Caco-2 (cell line): Measurements from ENCODE around the gene HTRA2. TPM values are rescaled to one million over a fixed set of nuclear protein-coding genes. Genes with fewer than 3 reads are reported as not detected.

Experiments used
- Bru-seq: library from RNA; stranded (reverse); fragments of 400-500 nt; gene quantifications from one replicate; lab custom pipeline; 2021; lab: Mats Ljungman, UMichigan
- BruChase-seq, 2 experiments: library from RNA; stranded (reverse); fragments of 400-500 nt; gene quantifications; one replicate each; lab custom pipeline; 2021; lab: Mats Ljungman, UMichigan
- BruUV-seq: library from RNA; stranded (reverse); fragments of 400-500 nt; replicated peaks from 2 replicates; lab custom pipeline; 2021; lab: Mats Ljungman, UMichigan
- CTCF ChIA-PET: fragments of 300-600 bp; sonication (Branson Sonifier 250); formaldehyde crosslinking; loops from one replicate; lab custom pipeline; 2022; ENCODE audit warnings: antibody characterized with exemption; lab: Charles Lee
- POLR2A ChIA-PET: fragments of 300-600 bp; sonication (Branson Sonifier 250); formaldehyde crosslinking; loops from one replicate; lab custom pipeline; 2022; ENCODE audit warnings: antibody characterized with exemption; lab: Charles Lee
- DNase-seq, 2 experiments: peaks; one replicate each; pipeline versions ENCODE4 v3.0.0 to v3.0.0-alpha.2; 2020 to 2022
- H3K27me3 ChIP-seq: replicated peaks from 2 replicates; pipeline ENCODE4 v1.6.0; 2011; ENCODE audit warnings: low read length; ENCODE audit not compliant: control insufficient read depth, insufficient read depth
- H3K36me3 ChIP-seq: 2 replicates; pipeline ENCODE4 v1.5.1; 2011; ENCODE audit warnings: low read length; ENCODE audit not compliant: control insufficient read depth, insufficient read depth
- H3K4me1 ChIP-seq: fragments of 250-450 bp; sonication (Bioruptor Pico); 2 replicates; pipeline ENCODE4 v1.5.1; 2020; ENCODE audit warnings: mild to moderate bottlenecking
- H3K4me3 ChIP-seq: 2 replicates; pipeline ENCODE4 v1.5.1; 2011; ENCODE audit warnings: low read depth, mild to moderate bottlenecking, control low read depth, low read length
- H3K9me3 ChIP-seq: fragments of 250-450 bp; sonication (Bioruptor Pico); 2 replicates; pipeline ENCODE4 v1.5.1; 2020; ENCODE audit warnings: mild to moderate bottlenecking, moderate library complexity
- H3K27ac Mint-ChIP-seq: one replicate; pipeline ENCODE4 v1.8.0; 2022; ENCODE audit warnings: mixed read lengths; ENCODE audit not compliant: unreplicated experiment
- H3K27me3 Mint-ChIP-seq: one replicate; pipeline ENCODE4 v1.8.0; 2022; ENCODE audit warnings: mixed read lengths; ENCODE audit not compliant: insufficient read depth, unreplicated experiment
- H3K36me3 Mint-ChIP-seq: one replicate; pipeline ENCODE4 v1.8.0; 2022; ENCODE audit warnings: mild to moderate bottlenecking, mixed read lengths; ENCODE audit not compliant: insufficient read depth, unreplicated experiment
- H3K4me1 Mint-ChIP-seq: one replicate; pipeline ENCODE4 v1.8.0; 2022; ENCODE audit warnings: low read depth, mixed read lengths; ENCODE audit not compliant: unreplicated experiment
- H3K4me3 Mint-ChIP-seq: one replicate; pipeline ENCODE4 v1.8.0; 2022; ENCODE audit warnings: mild to moderate bottlenecking, moderate library complexity, mixed read lengths; ENCODE audit not compliant: unreplicated experiment
- H3K9me3 Mint-ChIP-seq: one replicate; pipeline ENCODE4 v1.8.0; 2022; ENCODE audit warnings: mixed read lengths; ENCODE audit not compliant: unreplicated experiment
- intact Hi-C: fragments of 100-400 bp; cut with micrococcal nuclease; formaldehyde crosslinking; loops from one replicate; pipeline ENCODE4 v1.10.0; 2022; ENCODE audit not compliant: unreplicated experiment
- long read RNA-seq: library from polyadenylated mRNA; stranded (forward); transcript quantifications from one replicate; pipeline ENCODE4 v2.0.0, GENCODE V29; 2022
- total RNA-seq: library from RNA; stranded (reverse); gene quantifications from 2 replicates; pipeline ENCODE4 v1.2.3, GENCODE V29; 2022
- TF ChIP-seq, protein P1 (sequence below), 2 experiments: fragments of 200-600 bp in 1 of 2; IDR thresholded peaks; 1 replicate in 1 of 2; 2 replicates in 1 of 2; pipeline versions ENCODE4 v1.5.1 to v1.8.0; 2011 to 2022; ENCODE audit warnings: antibody characterized with exemption in 1 of 2, control low read depth in 1 of 2, inconsistent platforms in 1 of 2, low read depth in 1 of 2, low read length in 1 of 2, mild to moderate bottlenecking in 1 of 2, moderate library complexity in 1 of 2; ENCODE audit not compliant: insufficient read depth in 1 of 2, severe bottlenecking in 1 of 2, unreplicated experiment in 1 of 2

HTRA2 gene
- 27.0 and 27.3 TPM in 2 replicates for total RNA-seq
- percentile 63 among the genes with signal in this experiment for Bru-seq, nascent RNA
- BruChase-seq, experiment 1, labeled RNA remaining after a 2-hour chase = percentile 63 among the genes with signal in this experiment
- percentile 73 among the genes with signal in this experiment for BruChase-seq, experiment 2, labeled RNA remaining after a 6-hour chase
- long read RNA-seq, transcript HTRA2-201 (8 exons, 2,370 nt) = major isoform, 35 of 48 reads
- long read RNA-seq, partial matches to known transcripts = 5 of 48 reads
- long read RNA-seq, other reads (novel, unspliced or antisense) = 7 of 48 reads

DNA sequence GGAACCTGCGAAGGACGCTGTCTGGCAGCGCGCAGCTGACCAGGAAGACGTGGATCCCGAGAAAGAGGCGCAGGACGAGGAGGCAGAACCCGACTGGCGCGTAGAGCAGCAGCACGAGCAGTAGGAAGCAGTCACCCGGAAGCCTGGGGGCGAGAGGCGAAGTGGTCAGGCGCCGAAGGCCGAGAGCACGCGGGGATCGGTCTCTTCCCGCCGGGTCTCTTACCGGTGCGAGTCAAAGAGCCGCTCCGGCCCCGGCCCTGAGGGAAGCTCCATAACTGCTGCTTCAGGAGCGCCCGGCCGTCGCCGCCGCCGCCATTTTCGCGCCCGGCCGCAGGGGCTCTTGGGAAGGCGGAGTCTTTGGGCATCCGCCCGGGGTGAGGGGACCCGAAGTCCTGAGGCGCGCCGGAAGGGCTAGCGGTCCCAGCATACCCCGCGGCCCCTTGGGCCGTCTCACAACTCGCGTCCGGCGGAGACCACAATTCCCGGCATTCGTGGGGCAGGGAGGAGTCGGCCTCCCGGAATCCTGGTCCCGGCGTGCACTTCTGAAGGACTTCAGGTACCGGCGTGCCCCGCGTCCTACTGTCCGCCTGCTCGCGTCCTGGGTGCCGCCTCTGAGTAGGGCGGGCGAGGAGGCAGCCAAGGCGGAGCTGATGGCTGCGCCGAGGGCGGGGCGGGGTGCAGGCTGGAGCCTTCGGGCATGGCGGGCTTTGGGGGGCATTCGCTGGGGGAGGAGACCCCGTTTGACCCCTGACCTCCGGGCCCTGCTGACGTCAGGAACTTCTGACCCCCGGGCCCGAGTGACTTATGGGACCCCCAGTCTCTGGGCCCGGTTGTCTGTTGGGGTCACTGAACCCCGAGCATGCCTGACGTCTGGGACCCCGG, at the start of gene HTRA2, which contains the start of gene AUP1:
HTRA2 (plus strand) TSS at position 577 of the 882 bp plus-strand sequence; CDS start at position 651, 74 bp downstream.
AUP1 (minus strand) TSS at position 350 of the 882 bp plus-strand sequence; CDS start at position 273, 77 bp downstream.
- Histone ChIP-seq H3K27me3 (no peaks in the 10 kb centered on the region), H3K4me1 (peaks cover 6% of the 10 kb centered on the region), H3K36me3 (peaks cover 9% of the 10 kb centered on the region), H3K9me3 (no peaks in the 10 kb centered on the region), H3K4me3 (peak within 1 kb of the TSS; percentile 78)
- TF ChIP-seq, protein P1, sequence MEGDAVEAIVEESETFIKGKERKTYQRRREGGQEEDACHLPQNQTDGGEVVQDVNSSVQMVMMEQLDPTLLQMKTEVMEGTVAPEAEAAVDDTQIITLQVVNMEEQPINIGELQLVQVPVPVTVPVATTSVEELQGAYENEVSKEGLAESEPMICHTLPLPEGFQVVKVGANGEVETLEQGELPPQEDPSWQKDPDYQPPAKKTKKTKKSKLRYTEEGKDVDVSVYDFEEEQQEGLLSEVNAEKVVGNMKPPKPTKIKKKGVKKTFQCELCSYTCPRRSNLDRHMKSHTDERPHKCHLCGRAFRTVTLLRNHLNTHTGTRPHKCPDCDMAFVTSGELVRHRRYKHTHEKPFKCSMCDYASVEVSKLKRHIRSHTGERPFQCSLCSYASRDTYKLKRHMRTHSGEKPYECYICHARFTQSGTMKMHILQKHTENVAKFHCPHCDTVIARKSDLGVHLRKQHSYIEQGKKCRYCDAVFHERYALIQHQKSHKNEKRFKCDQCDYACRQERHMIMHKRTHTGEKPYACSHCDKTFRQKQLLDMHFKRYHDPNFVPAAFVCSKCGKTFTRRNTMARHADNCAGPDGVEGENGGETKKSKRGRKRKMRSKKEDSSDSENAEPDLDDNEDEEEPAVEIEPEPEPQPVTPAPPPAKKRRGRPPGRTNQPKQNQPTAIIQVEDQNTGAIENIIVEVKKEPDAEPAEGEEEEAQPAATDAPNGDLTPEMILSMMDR (IDR thresholded peaks at IDR 0.05; ENCODE audit: insufficient read depth in 1 of 2, low read depth in 1 of 2, low read length in 1 of 2, severe bottlenecking in 1 of 2, unreplicated experiment in 1 of 2) = no peak
- Mint-ChIP-seq H3K4me3 (peak within 1 kb of the TSS; percentile 99), H3K27ac (peak within 1 kb of the TSS; percentile 99), H3K9me3 (no peaks in the 10 kb centered on the region), H3K4me1 (peaks cover 18% of the 10 kb centered on the region), H3K36me3 (peaks cover 46% of the 10 kb centered on the region), H3K27me3 (no peaks in the 10 kb centered on the region)
- DNase-seq = peak; percentile 99
- ChIA-PET CTCF (interaction anchor here (0.8 to 1.7 kb wide), 6 partner anchors 15 to 68 kb away, joined by 3 to 7 read pairs (median 4); partner anchors contain the start of genes CCDC142 and TTC31), POLR2A (interaction anchor here (0.5 to 2.0 kb wide), 9 partner anchors 9 to 330 kb away, joined by 3 to 7 read pairs (median 4); partner anchors contain the start of genes CCDC142, PCGF1, TTC31 and WBP1)
- no TSS peak for BruUV-seq
- intact Hi-C loops = loop anchor here (1.0 to 2.0 kb wide), 7 partner anchors 13 to 75 kb away; partner anchors contain the start of genes INO80B, MRPL53, PCGF1 and TTC31

DNA sequence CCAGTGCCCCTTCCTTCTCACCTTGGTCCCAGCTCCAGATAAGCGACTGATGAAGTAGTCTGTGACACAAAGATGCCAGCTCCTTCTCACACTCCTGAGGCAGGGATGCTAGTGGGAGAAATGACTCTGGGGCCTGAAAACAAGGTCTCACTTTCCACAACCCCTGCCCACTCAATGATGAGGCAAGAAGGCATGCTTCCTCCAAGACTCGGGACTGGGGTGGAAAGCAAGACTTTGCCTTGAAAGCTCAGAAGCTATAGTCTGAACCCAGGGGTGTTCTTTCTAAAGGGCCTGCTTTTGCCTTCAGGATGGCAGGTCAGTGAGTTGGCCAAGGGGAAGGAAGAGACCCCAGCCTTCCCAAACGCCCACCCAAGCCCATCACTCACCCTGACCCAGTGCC, 48.3 kb upstream of the HTRA2 start:
- H3K27me3 ChIP-seq = no peaks in the 10 kb centered on the region
- peak overlapping the region; percentile 90 for H3K27ac Mint-ChIP-seq
- no peaks in the 10 kb centered on the region for H3K27me3 Mint-ChIP-seq
- TF ChIP-seq, protein P1 (IDR thresholded peaks at IDR 0.05; ENCODE audit: insufficient read depth in 1 of 2, low read depth in 1 of 2, low read length in 1 of 2, severe bottlenecking in 1 of 2, unreplicated experiment in 1 of 2) = no peak
- ChIA-PET POLR2A (interaction anchor here (0.8 to 1.8 kb wide), 3 partner anchors 18 to 23 kb away, joined by 3 to 7 read pairs (median 3); partner anchors contain the start of genes LBX2 and WBP1), CTCF (interaction anchor here (1.7 to 2.0 kb wide), 2 partner anchors 22 to 51 kb away, joined by 6 to 8 read pairs; no protein-coding TSS in a partner anchor)
- peak overlapping the region; percentile 82 for H3K4me3 Mint-ChIP-seq
- no peak for DNase-seq
- no TSS peak for BruUV-seq
- H3K36me3 Mint-ChIP-seq = peaks cover 70% of the 10 kb centered on the region
- peaks cover 3% of the 10 kb centered on the region; the same call in 1 of the 2 replicates for H3K36me3 ChIP-seq
- H3K9me3 Mint-ChIP-seq = no peaks in the 10 kb centered on the region
- H3K9me3 ChIP-seq = no peaks in the 10 kb centered on the region
- peaks cover 18% of the 10 kb centered on the region for H3K4me1 Mint-ChIP-seq
- intact Hi-C loops = no loop called here
- H3K4me1 ChIP-seq = peaks cover 8% of the 10 kb centered on the region
- H3K4me3 ChIP-seq = peak overlapping the region; percentile 76
